CD4-positive, alpha-beta memory T cell (primary cell): ENCODE measurements around the gene RNGTT. TPM values are rescaled to one million over a fixed set of nuclear protein-coding genes. Genes with fewer than 3 reads are reported as not detected.

Source experiments
- CTCF ChIA-PET: fragments of 350-600 bp; sonication (Branson Sonifier 250); formaldehyde crosslinking; loops from one replicate; lab custom pipeline; 2021; ENCODE audit warnings: inconsistent platforms; ENCODE audit not compliant: partially characterized antibody; lab: Charles Lee
- POLR2A ChIA-PET: fragments of 350-600 bp; sonication (Branson Sonifier 250); formaldehyde crosslinking; loops from one replicate; lab custom pipeline; 2021; ENCODE audit not compliant: partially characterized antibody; lab: Charles Lee
- DNase-seq, 5 donors: peaks; one replicate each; pipeline versions ENCODE4 v3.0.0 to v3.0.0-alpha.2; 2020 to 2022; ENCODE audit warnings: mixed read lengths in 1 of 5
- H3K27ac ChIP-seq: one replicate; pipeline ENCODE4 v1.7.0; 2013; ENCODE audit warnings: low read depth, low read length
- H3K27me3 ChIP-seq: 2 replicates; pipeline ENCODE4 v1.7.0; 2013; ENCODE audit warnings: mild to moderate bottlenecking, low read length, moderate library complexity; ENCODE audit not compliant: insufficient read depth
- H3K36me3 ChIP-seq: 2 replicates; pipeline ENCODE4 v1.7.0; 2013; ENCODE audit warnings: mild to moderate bottlenecking, low read length, moderate library complexity; ENCODE audit not compliant: insufficient read depth
- H3K4me1 ChIP-seq: 2 replicates; pipeline ENCODE4 v1.7.0; 2013; ENCODE audit warnings: mild to moderate bottlenecking, low read length, moderate library complexity; ENCODE audit not compliant: insufficient read depth
- H3K4me3 ChIP-seq, 2 donors: one replicate each; pipeline ENCODE4 v1.7.0; 2013; ENCODE audit warnings: low read length in 2 of 2, mild to moderate bottlenecking in 1 of 2
- H3K9me3 ChIP-seq, 2 donors: one replicate each; pipeline ENCODE4 v1.7.0; 2013; ENCODE audit warnings: low read length in 2 of 2, control low read depth in 1 of 2; ENCODE audit not compliant: control insufficient read depth in 1 of 2
- H3K27ac Mint-ChIP-seq, 7 donors: one replicate each; pipeline ENCODE4 v1.8.0; 2020 to 2021; ENCODE audit warnings: mixed read lengths in 7 of 7, mild to moderate bottlenecking in 6 of 7, inconsistent platforms in 3 of 7, moderate library complexity in 3 of 7
- H3K27me3 Mint-ChIP-seq, 2 donors: one replicate each; pipeline ENCODE4 v1.8.0; 2020 to 2021; ENCODE audit warnings: mixed read lengths in 2 of 2
- H3K36me3 Mint-ChIP-seq, 2 donors: one replicate each; pipeline ENCODE4 v1.8.0; 2020 to 2021; ENCODE audit warnings: mixed read lengths in 2 of 2, inconsistent platforms in 1 of 2, mild to moderate bottlenecking in 1 of 2
- H3K4me1 Mint-ChIP-seq, 4 donors: one replicate each; pipeline ENCODE4 v1.8.0; 2020 to 2021; ENCODE audit warnings: mixed read lengths in 4 of 4, mild to moderate bottlenecking in 1 of 4
- H3K4me3 Mint-ChIP-seq, 8 donors: one replicate each; pipeline ENCODE4 v1.8.0; 2020 to 2021; ENCODE audit warnings: mixed read lengths in 8 of 8, mild to moderate bottlenecking in 7 of 8, moderate library complexity in 6 of 8, inconsistent platforms in 3 of 8
- H3K9me3 Mint-ChIP-seq, 8 donors: one replicate each; pipeline ENCODE4 v1.8.0; 2020 to 2021; ENCODE audit warnings: mixed read lengths in 8 of 8, mild to moderate bottlenecking in 5 of 8, inconsistent platforms in 3 of 8, moderate library complexity in 1 of 8
- intact Hi-C: fragments of 100-400 bp; cut with micrococcal nuclease; formaldehyde crosslinking; loops from one replicate; pipeline ENCODE4 v1.15.1; 2023
- polyA plus RNA-seq, 2 donors: library from polyadenylated mRNA; unstranded; fragments of 300-500 nt; fragmentation: Illumina TruSeq; gene quantifications; one replicate each; pipeline ENCODE4 v1.2.3, GENCODE V29; 2021
- total RNA-seq, 2 experiments: library from RNA; stranded (reverse); gene quantifications; one replicate each; pipeline ENCODE4 v1.2.3, GENCODE V29; 2021

RNGTT gene
- total and polyA plus RNA-seq, 4 experiments from 2014 or later: 17.3 to 21.8 (median 19.1) TPM

DNA sequence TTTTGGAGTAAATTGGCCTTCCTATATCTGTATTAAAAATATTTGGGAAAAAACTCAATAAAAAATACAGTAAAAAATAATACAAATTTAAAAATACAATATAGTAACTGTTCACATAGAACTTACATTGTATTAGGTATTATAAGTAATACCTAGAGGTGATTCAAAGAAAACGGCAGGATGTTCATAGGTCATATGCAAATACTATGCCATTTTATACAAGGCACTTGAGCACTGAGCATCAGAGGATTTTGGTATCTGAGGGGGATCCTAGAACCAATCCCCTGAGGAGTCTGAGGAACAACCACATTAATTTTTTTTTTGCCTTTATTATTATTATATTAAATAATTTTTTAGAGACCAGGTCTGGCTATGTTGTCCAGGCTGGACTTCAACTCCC, 41.7 kb downstream of the RNGTT start:
- Mint-ChIP-seq H3K4me3 (no peak overlapping the region), H3K27ac (no peak overlapping the region), H3K9me3 (no peaks in the 10 kb centered on the region), H3K36me3 (peaks cover 39 to 40% of the 10 kb centered on the region in 2 donors), H3K4me1 (peaks cover 2 to 17% (median 7%) of the 10 kb centered on the region in 4 donors), H3K27me3 (no peaks in the 10 kb centered on the region)
- Histone ChIP-seq H3K4me3 (no peak overlapping the region), H3K27ac (no peak overlapping the region), H3K4me1 (peaks cover 5% of the 10 kb centered on the region), H3K27me3 (no peaks in the 10 kb centered on the region), H3K36me3 (no peaks in the 10 kb centered on the region), H3K9me3 (no peaks in the 10 kb centered on the region)
- CTCF ChIA-PET: interaction anchor here (1.0 kb wide), 1 partner anchor 22 kb away, joined by 3 read pairs; no protein-coding TSS in a partner anchor
- POLR2A ChIA-PET: no interaction called here
- intact Hi-C loops: no loop called here
- no peak for DNase-seq

DNA sequence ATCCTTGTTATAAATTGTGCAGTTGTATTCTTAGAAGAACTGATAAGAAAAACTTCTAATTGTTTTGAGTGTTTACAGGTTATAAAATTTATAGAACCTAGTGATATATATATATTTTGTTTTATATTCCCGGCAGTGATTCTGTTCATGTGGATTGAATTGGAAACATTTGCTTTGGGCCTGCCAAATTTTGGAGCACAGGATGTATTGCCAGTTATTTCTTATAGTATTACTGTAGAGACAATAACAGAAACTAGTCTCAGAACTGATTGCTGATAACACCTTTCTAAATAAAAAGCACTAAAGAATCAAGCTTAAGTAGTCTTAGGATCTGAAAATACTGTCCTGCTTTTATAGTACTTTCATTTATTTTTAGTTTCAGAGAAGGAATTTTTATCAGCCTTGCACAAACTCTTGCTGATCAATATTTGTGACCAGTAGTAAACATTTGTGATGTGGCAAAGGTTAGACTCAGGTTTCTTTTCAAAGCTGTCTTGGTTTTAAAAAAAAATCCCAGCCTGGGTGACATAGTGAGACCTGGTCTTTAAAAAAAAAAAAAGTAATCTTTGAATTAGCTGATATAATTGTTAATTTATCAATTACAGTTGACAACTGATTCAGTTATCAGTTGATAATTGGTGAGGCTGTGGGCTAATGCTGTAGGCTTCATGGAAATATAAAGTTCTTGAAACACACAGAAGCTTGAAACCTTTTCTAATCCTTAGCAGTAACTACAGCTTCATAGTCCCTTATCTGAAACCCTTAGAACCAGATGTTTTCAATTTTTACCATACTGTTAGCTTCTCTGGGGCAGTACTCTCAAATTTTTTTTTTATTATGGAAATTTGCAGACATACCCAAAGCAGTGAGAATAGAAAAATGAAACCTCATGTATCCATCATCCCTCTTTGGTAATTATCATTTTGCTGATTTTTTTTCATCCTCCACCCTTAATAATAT, 42.4 kb downstream of the RNGTT start:
- Mint-ChIP-seq H3K27me3 (no peaks in the 10 kb centered on the region), H3K4me1 (peaks cover 2 to 18% (median 8%) of the 10 kb centered on the region in 4 donors), H3K27ac (no peak overlapping the region), H3K36me3 (peaks cover 36 to 37% of the 10 kb centered on the region in 2 donors), H3K4me3 (no peak overlapping the region), H3K9me3 (no peaks in the 10 kb centered on the region)
- Histone ChIP-seq H3K9me3 (no peaks in the 10 kb centered on the region), H3K4me1 (peaks cover 8% of the 10 kb centered on the region), H3K27ac (no peak overlapping the region), H3K27me3 (no peaks in the 10 kb centered on the region), H3K36me3 (no peaks in the 10 kb centered on the region), H3K4me3 (no peak overlapping the region)
- intact Hi-C loops: no loop called here
- ChIA-PET POLR2A (no interaction called here), CTCF (interaction anchor here (1.0 kb wide), 1 partner anchor 23 kb away, joined by 3 read pairs; no protein-coding TSS in a partner anchor)
- no peak for DNase-seq

- intact Hi-C loops: no loop called here
- Mint-ChIP-seq H3K27ac (no peak overlapping the region), H3K27me3 (no peaks in the 10 kb centered on the region), H3K36me3 (peaks cover 30 to 39% of the 10 kb centered on the region in 2 donors), H3K9me3 (peaks cover 0 to 4% (median 0%) of the 10 kb centered on the region in 8 donors), H3K4me3 (no peak overlapping the region), H3K4me1 (peaks cover 2 to 19% (median 9%) of the 10 kb centered on the region in 4 donors)
- ChIA-PET POLR2A (no interaction called here), CTCF (no interaction called here)
- H3K4me1 ChIP-seq: peaks cover 8% of the 10 kb centered on the region
- no peaks in the 10 kb centered on the region for H3K36me3 ChIP-seq
- no peak for DNase-seq
- H3K4me3 ChIP-seq: no peak overlapping the region
- H3K27ac ChIP-seq: no peak overlapping the region
- H3K9me3 ChIP-seq: no peaks in the 10 kb centered on the region
- H3K27me3 ChIP-seq: no peaks in the 10 kb centered on the region
These were observed 43.3 kb downstream of the RNGTT start for GRCh38 chr6:88920088-88920487.

DNA sequence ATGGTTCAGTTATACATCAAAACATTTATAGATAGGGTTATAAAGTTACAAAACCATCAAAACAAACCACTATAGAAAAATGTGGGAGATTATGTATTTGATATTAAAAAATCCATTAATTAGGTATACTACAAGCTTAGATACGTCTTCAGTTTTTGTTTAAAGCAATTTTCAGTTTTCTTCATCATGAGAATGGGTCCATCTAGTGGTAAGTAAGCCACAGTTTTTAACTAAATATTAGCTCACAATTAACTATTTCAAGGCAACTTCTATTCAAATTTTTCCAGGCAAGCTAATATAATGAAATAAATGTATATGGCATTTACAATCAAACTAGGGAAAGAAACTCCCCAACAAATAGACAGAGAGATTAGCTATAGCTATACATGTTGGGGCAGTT, 44.4 kb downstream of the RNGTT start:
- Histone ChIP-seq H3K4me1 (peaks cover 8% of the 10 kb centered on the region), H3K9me3 (no peaks in the 10 kb centered on the region), H3K4me3 (no peak overlapping the region), H3K27me3 (no peaks in the 10 kb centered on the region), H3K36me3 (no peaks in the 10 kb centered on the region), H3K27ac (no peak overlapping the region)
- ChIA-PET CTCF (interaction anchor here (0.6 to 1.7 kb wide), 8 partner anchors 11 to 1313 kb away, joined by 3 to 5 read pairs (median 4); partner anchors contain the start of gene RNGTT), POLR2A (no interaction called here)
- intact Hi-C loops: no loop called here
- Mint-ChIP-seq H3K27ac (peak overlapping the region in 1 of 7 donors; percentile 41), H3K4me1 (peaks cover 8 to 27% (median 16%) of the 10 kb centered on the region in 4 donors), H3K4me3 (no peak overlapping the region), H3K36me3 (peaks cover 29 to 38% of the 10 kb centered on the region in 2 donors), H3K27me3 (no peaks in the 10 kb centered on the region), H3K9me3 (peaks cover 0 to 6% (median 0%) of the 10 kb centered on the region in 8 donors)
- DNase-seq: no peak

DNA sequence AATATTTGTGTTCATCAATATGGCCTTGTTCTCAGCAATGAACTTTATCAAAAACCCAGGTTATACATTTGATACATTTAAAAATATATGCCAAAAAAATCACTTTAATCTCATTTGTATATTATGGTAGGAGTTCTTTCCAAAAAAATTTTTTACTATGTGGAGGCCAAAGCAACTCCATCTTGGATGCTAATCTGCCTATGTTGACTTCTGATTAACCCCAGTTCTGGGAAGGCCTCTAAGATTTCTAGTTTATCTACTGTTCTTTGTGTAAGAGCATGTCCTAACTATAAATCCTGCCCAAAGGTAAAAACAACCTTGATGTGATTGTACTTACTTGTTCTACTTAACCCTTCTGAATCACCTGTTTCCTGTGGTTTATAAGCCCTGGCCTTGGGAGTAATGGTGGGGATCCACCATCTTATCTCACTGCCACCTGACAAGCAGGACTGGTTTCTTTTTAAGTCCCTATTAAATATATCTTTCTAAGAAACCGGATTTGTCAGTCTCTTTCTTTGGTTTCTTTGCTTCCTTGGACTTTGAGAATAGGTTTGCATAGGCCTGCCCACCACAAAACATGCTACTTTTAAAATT, 46.7 kb downstream of the RNGTT start:
- no peak for DNase-seq
- Mint-ChIP-seq H3K36me3 (peaks cover 21 to 25% of the 10 kb centered on the region in 2 donors), H3K4me3 (peak overlapping the region in 2 of 8 donors; percentile 5 to 15), H3K9me3 (peaks cover 0 to 6% (median 0%) of the 10 kb centered on the region in 8 donors), H3K27ac (peak overlapping the region in 2 of 7 donors; percentile 29 to 50), H3K27me3 (no peaks in the 10 kb centered on the region), H3K4me1 (peaks cover 21 to 46% (median 30%) of the 10 kb centered on the region in 4 donors)
- intact Hi-C loops: no loop called here
- Histone ChIP-seq H3K27me3 (no peaks in the 10 kb centered on the region), H3K4me1 (peaks cover 14% of the 10 kb centered on the region), H3K9me3 (no peaks in the 10 kb centered on the region), H3K4me3 (no peak overlapping the region), H3K36me3 (no peaks in the 10 kb centered on the region), H3K27ac (no peak overlapping the region)
- ChIA-PET CTCF (no interaction called here), POLR2A (no interaction called here)

- peaks cover 27 to 60% (median 42%) of the 10 kb centered on the region in 4 donors for H3K4me1 Mint-ChIP-seq
- DNase-seq: no peak
- Histone ChIP-seq H3K36me3 (no peaks in the 10 kb centered on the region), H3K27me3 (no peaks in the 10 kb centered on the region), H3K27ac (no peak overlapping the region), H3K4me3 (no peak overlapping the region), H3K9me3 (no peaks in the 10 kb centered on the region), H3K4me1 (peaks cover 14% of the 10 kb centered on the region)
- intact Hi-C loops: no loop called here
- ChIA-PET CTCF (no interaction called here), POLR2A (no interaction called here)
- H3K9me3 Mint-ChIP-seq: peaks cover 0 to 6% (median 0%) of the 10 kb centered on the region in 8 donors
- H3K27ac Mint-ChIP-seq: no peak overlapping the region
- no peaks in the 10 kb centered on the region for H3K27me3 Mint-ChIP-seq
- H3K4me3 Mint-ChIP-seq: no peak overlapping the region
- peaks cover 18 to 37% of the 10 kb centered on the region in 2 donors for H3K36me3 Mint-ChIP-seq
These were observed 48.4 kb downstream of the RNGTT start for GRCh38 chr6:88914895-88915598.
